Rectal smooth muscle tissue (tissue), 1 donor: ENCODE data around the gene TMCO6.
"Not testable (repeated sequence)": the region's sequence is repeated elsewhere in the genome, so short reads cannot be mapped to it uniquely, and the experiment has no call there.

ENCODE experiments used
- H3K27ac ChIP-seq: one replicate; pipeline ENCODE4 v1.7.0; 2013; ENCODE audit warnings: low read depth, low read length, inconsistent platforms
- H3K27me3 ChIP-seq: one replicate; pipeline ENCODE4 v1.7.0; 2013; ENCODE audit warnings: low read length; ENCODE audit not compliant: control insufficient read depth, insufficient read depth
- H3K36me3 ChIP-seq: one replicate; pipeline ENCODE4 v1.7.0; 2013; ENCODE audit warnings: low read length; ENCODE audit not compliant: control insufficient read depth, insufficient read depth
- H3K4me1 ChIP-seq: one replicate; pipeline ENCODE4 v1.7.0; 2013; ENCODE audit warnings: low read length; ENCODE audit not compliant: control insufficient read depth, insufficient read depth
- H3K4me3 ChIP-seq: one replicate; pipeline ENCODE4 v1.7.0; 2013; ENCODE audit warnings: low read length
- H3K9ac ChIP-seq: one replicate; pipeline ENCODE4 v1.7.0; 2013; ENCODE audit warnings: low read length

Gene TMCO6

DNA sequence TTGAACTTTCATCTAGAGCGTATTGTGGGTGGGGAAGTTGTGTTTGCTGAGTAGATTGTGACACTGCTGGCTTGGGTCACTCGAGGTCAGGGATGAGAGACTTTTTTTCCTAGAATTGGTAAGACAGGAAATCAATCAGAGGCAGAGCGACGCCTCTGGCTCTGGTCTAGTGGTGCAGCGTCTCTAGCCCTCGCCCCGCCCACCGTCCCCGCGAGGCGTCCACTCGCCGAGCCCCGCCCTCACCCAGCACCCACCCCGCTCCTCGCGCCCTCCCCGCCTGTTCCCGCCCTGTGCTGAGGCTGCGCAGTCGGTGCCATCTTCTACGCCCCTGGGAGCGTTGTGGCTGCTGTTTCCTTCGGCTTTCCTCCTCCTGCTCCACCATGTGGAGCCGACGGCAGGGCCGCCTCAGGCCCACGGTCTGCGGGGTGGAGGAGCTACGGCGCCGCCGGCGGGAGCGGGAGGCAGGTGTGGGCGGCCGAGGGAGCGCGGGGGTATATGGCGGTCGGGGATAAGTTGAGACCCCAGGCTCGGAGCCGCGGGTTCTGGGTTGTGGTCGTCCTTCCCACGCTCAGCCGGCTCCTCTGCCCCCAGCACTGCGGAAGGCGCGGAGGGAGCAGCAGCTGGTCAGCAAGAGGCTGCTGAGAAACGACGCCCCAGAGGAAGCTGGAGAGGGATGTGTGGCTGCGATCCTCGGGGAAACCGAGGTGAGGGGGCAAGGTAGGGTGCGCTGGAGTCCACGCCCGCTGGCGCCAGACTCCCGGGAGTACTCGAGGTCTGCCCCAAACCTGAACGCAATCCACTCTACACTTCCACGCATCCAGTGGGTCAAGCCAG lies at the start of gene TMCO6:
TMCO6 (plus strand) TSS at position 304 of the 834 bp plus-strand sequence; CDS start at position 381, 77 bp downstream.
- Histone ChIP-seq H3K4me3 (peak within 1 kb of the TSS; percentile 80), H3K4me1 (no peaks in the 10 kb centered on the region), H3K27ac (peak within 1 kb of the TSS; percentile 90), H3K27me3 (no peaks in the 10 kb centered on the region), H3K9ac (peak within 1 kb of the TSS; percentile 66), H3K36me3 (peaks cover 13% of the 10 kb centered on the region)

DNA sequence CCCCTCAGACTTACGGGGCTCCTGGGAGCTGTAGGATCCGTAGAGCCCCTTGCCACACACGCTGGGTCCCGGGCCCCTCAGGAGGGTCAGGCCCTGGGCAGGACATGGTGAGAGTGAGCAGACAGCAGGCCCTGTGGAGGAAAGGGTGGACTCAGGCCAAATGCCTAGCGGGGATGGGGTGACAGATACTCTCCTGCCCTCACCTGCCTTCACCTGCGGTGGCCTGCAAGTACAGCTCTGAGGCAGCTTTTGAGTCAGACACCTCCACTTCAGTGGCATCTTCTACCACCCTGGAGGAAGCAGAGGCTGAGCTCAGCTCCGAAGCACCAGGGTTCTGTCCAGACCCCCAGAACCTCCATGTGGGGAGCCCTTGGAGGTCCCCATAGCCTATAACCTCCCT lies 48.4 kb upstream of the TMCO6 start:
- no peaks in the 10 kb centered on the region for H3K27me3 ChIP-seq
- H3K9ac ChIP-seq: no peak overlapping the region
- H3K27ac ChIP-seq: no peak overlapping the region
- no peaks in the 10 kb centered on the region for H3K36me3 ChIP-seq
- H3K4me1 ChIP-seq: no peaks in the 10 kb centered on the region
- no peak overlapping the region for H3K4me3 ChIP-seq

DNA sequence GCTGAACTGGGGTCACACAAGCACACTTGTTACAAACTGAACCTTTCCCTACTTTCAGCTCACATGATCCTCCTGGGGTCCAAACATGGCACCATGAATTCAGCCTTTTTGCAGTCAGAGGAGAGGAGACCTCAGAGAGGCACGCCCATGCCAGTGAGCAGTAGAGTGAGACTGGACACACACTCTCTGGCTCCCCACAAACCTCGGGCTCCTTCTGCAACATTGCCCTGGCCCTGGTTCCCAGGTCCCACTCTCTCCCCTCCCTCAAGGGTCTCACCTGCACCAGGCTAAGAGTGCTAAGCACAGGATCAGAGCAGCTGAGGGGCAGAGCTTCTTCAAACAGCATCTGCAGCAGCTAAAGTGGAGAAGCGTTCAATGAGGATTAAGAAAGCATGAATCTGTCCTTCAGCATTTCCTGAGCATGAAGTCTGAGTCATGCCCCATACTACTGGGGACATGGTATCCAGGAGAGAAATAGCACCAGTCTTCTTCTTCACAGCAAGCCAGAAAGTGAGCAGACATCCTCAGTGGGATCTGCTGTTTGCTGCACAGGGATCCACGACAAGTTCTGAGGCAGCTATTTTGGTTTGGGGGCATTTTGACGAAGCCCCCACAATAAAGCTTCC lies 47.4 kb upstream of the TMCO6 start:
- Histone ChIP-seq H3K27ac (no peak overlapping the region), H3K36me3 (no peaks in the 10 kb centered on the region), H3K27me3 (no peaks in the 10 kb centered on the region), H3K9ac (no peak overlapping the region), H3K4me1 (no peaks in the 10 kb centered on the region), H3K4me3 (no peak overlapping the region)

DNA sequence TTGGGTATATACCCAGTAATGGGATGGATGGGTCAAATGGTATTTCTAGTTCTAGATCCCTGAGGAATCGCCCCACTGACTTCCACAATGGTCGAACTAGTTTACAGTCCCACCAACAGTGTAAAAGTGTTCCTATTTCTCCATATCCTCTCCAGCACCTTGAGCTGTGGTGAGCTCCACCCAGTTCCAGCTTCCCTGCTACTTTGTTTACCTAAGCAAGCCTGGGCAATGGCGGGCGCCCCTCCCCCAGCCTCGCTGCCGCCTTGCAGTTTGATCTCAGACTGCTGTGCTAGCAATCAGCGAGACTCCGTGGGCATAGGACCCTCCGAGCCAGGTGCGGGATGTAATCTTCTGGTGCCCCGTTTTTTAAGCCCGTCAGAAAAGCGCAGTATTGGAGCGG lies 46.2 kb upstream of the TMCO6 start:
- H3K4me1 ChIP-seq, H3K9ac ChIP-seq, H3K4me3 ChIP-seq, H3K36me3 ChIP-seq, H3K27me3 ChIP-seq, H3K27ac ChIP-seq: not testable (repeated sequence)

DNA sequence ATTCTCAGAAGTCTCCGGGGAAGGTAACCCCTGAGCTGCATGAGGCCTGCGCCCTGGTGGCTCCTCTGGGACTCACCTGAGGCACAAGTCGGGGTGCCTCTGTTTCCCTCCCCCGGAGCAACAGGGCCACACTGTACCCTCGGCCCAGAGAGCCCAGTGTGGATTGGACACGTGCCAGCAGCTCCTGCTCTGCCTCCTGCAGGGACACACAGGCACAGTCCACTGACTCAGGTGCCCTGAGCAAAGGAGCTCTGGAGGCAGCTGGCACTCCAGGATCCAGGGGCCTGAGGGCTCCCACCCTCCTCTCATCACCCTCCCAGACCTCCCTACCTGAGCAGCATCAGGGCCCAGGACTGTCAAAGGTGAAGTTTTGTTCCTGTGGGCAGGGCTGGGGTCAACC lies 45.1 kb upstream of the TMCO6 start:
- Histone ChIP-seq H3K27me3 (no peaks in the 10 kb centered on the region), H3K9ac (no peak overlapping the region), H3K4me3 (no peak overlapping the region), H3K36me3 (no peaks in the 10 kb centered on the region), H3K27ac (no peak overlapping the region), H3K4me1 (no peaks in the 10 kb centered on the region)

DNA sequence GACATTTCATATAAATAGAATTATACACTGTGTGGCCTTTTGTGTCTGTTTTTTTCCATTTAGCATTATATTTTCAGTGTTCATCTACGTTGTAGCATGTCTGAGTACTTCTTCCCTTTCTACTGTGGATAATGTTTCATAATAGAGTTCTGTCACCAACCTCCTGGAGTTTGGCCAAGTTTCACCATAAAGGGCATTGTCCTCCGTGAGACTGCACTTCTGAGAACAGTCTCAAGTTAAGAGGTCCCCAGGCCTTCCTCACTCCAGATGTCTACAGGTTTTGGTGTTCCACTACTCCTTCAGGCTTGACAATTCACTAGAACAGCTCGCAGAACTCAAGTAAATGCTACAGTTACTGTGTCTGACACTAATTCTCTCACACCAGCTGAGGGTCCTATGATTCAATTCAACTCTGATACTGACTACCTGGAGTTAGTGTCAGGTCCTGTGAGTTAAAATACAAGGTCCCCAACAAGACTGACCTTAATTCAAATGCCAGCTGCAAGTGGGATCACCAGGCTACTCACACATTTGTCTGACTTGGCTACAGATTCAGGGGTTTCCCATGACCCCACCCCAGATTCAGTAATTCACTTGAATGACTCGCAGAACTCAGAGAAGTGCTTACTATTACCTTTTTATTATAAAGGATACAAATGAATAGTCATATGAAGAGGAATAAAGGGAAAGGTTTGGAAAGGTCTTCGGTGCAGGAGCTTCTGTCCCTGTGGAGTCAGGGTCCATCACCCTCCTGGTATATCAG lies 43.5 kb upstream of the TMCO6 start:
- no peak overlapping the region for H3K9ac ChIP-seq
- no peaks in the 10 kb centered on the region for H3K27me3 ChIP-seq
- no peaks in the 10 kb centered on the region for H3K4me1 ChIP-seq
- no peak overlapping the region for H3K27ac ChIP-seq
- H3K36me3 ChIP-seq: no peaks in the 10 kb centered on the region
- no peak overlapping the region for H3K4me3 ChIP-seq

DNA sequence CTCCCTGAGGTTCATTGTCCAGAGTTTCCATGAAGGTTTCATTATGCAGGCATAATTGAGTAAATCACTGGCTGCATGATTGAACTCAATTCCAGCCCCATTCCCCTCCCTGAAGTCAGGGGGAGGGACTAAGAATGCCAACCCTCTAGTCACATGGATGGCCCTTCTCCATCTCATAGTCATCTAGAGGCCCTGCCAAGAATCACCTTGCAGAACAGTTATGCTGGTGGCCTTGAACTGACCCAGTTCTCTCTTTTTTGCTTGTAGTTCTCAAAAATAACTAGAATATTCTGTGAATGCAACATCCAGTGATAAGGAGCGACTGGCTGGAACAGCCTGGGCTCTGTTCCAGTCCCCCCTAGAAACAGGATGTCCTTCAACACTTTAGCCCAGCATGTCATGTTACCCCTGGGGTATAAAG lies 42.9 kb upstream of the TMCO6 start:
- H3K4me3 ChIP-seq: no peak overlapping the region
- no peaks in the 10 kb centered on the region for H3K27me3 ChIP-seq
- no peaks in the 10 kb centered on the region for H3K4me1 ChIP-seq
- H3K9ac ChIP-seq: no peak overlapping the region
- H3K27ac ChIP-seq: no peak overlapping the region
- no peaks in the 10 kb centered on the region for H3K36me3 ChIP-seq

DNA sequence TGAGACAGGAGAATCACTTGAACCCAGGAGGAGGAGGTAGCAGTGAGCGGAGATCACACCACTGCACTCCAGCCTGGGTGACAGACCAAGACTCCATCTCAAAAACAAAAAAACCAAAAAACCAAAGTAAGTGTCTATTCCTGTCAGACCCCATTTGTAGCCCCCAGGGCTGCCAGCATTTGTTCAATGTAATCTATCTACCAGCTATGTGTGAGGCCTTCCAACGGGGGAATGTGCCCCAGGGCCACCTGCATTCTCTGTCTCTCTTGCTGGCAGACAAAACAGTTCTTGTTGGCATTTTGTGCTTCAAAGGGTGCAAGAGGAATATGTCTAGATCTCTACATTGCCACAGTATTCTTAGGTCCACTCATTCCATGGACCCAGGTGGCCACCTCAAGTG lies 40.4 kb upstream of the TMCO6 start:
- no peak overlapping the region for H3K27ac ChIP-seq

DNA sequence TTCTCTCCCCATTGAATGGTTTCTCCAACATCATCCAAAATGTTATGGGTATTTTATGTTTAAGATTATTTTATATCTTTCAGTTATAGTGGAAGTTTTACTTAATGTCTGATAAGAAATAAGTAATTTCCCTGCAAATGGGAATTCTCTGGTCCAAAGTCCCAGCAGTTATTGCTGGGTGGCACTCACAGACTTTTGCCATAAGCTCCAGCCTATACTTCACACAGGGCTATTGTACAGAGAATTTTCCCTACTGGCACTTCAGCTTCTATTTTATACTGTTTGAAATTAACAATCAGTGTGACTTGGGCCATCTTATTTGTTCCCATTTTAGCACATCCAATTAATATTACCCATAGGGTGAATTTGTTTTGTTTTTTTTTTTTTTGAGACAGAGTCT lies 39.2 kb upstream of the TMCO6 start:
- H3K4me3 ChIP-seq: no peak overlapping the region
- no peaks in the 10 kb centered on the region for H3K36me3 ChIP-seq
- H3K9ac ChIP-seq: no peak overlapping the region
- H3K27me3 ChIP-seq: no peaks in the 10 kb centered on the region
- H3K27ac ChIP-seq: no peak overlapping the region
- no peaks in the 10 kb centered on the region for H3K4me1 ChIP-seq

More for the DNA sequence above, 40.4 kb upstream of the TMCO6 start:
- Histone ChIP-seq H3K36me3 (no peaks in the 10 kb centered on the region), H3K9ac (no peak overlapping the region), H3K4me3 (no peak overlapping the region), H3K27me3 (no peaks in the 10 kb centered on the region), H3K4me1 (no peaks in the 10 kb centered on the region)

DNA sequence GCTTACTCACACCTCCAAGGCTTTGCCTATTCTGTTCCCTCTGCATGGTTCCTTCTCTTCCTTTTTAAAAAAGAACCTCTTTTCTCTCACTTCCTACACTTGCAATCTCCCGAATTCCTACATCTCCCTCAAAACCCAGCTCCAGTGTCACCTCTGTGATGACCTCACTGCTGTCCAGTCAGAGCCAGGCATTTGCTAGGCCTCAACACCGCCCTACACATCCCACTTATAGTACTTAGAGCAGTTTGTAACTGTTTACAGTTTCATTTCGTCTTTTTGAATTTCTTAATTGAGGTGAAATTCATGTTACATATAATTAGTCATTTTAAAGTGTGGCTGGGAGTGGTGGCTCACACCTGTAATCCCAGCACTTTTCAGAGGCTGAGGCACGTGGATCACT lies 37.1 kb upstream of the TMCO6 start:
- Histone ChIP-seq H3K4me1 (no peaks in the 10 kb centered on the region), H3K36me3 (no peaks in the 10 kb centered on the region), H3K4me3 (no peak overlapping the region), H3K9ac (no peak overlapping the region), H3K27ac (no peak overlapping the region), H3K27me3 (no peaks in the 10 kb centered on the region)

DNA sequence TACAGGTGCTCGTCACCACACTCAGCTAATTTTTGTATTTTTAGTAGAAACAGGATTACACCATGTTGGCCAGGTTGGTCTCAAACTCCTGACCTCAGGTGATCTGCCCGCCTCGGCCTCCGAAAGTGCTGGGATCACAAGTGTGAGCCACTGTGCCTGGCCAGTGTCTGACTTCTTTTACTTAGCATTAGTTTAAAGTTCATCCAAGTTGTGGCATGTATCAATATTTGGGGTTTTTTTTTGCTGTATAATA lies 35.9 kb upstream of the TMCO6 start:
- not testable (repeated sequence) for H3K4me1 ChIP-seq, H3K4me3 ChIP-seq, H3K36me3 ChIP-seq, H3K27ac ChIP-seq, H3K27me3 ChIP-seq, H3K9ac ChIP-seq

DNA sequence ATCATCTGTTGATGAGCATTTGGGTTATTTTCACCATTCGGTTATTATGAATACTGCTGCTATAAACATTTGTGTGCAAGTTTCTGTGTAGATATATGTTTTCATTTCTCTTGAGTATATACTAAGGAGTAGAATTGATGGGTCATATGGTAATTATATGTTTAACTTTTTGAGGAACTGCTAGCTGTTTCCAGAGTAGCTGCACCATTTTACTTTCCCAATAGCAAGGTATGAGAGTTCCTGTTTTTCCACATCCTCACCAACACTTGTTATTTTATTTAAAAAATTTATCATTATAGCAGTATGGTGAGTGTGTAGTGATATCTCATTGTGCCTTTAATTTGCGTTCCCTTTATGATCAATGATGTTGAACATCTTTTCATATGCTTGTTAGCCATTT lies 35.5 kb upstream of the TMCO6 start:
- Histone ChIP-seq H3K9ac (no peak overlapping the region), H3K4me3 (no peak overlapping the region)

More for the DNA sequence above, 35.5 kb upstream of the TMCO6 start:
- Histone ChIP-seq H3K4me1 (no peaks in the 10 kb centered on the region), H3K27ac (no peak overlapping the region), H3K36me3 (no peaks in the 10 kb centered on the region), H3K27me3 (no peaks in the 10 kb centered on the region)
